Fibroblast of pulmonary artery (primary cell): ENCODE results near the gene LEPR.
"Not testable (repeated sequence)": the region's sequence is repeated elsewhere in the genome, so short reads cannot be mapped to it uniquely, and the experiment has no call there.

Experiments used
- DNase-seq: peaks from one replicate; pipeline ENCODE4 v3.0.0-alpha.2; 2010; ENCODE audit warnings: low read depth
- H3K4me3 ChIP-seq: replicated peaks from 2 replicates; pipeline ENCODE4 v1.5.1; 2011; ENCODE audit warnings: low read depth, mild to moderate bottlenecking, control low read depth, low read length, moderate library complexity
- TF ChIP-seq, protein P1 (sequence below): IDR thresholded peaks from 2 replicates; pipeline ENCODE4 v1.5.1; 2011; ENCODE audit warnings: mild to moderate bottlenecking, control low read depth, low read length, inconsistent platforms; ENCODE audit errors: missing control alignments

The LEPR gene

DNA sequence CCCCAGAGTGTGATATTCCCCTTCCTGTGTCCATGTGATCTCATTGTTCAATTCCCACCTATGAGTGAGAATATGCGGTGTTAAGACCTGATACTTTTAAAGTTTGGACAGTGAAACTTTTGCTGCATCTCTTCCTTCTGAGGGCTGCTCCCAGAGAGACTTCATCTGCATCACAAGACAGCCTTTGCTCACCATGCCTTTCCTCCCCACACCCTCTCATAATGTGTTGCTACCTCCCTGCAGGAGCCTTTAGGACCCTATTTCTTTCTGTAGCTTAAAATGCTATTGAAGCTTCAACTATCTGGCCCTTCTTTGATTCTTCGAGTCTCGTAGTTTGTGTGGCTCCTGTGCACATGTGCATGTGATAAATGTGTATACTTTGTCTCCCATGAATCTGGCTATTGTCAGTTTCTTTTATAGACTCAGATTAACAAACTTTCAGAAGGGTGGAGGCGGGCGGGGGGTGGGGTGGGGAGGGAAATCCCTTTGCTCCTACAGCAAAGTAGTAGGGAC is 23.7 kb downstream of the LEPR start:
- H3K4me3 ChIP-seq = no peak overlapping the region
- no peak for DNase-seq
- TF ChIP-seq, protein P1, sequence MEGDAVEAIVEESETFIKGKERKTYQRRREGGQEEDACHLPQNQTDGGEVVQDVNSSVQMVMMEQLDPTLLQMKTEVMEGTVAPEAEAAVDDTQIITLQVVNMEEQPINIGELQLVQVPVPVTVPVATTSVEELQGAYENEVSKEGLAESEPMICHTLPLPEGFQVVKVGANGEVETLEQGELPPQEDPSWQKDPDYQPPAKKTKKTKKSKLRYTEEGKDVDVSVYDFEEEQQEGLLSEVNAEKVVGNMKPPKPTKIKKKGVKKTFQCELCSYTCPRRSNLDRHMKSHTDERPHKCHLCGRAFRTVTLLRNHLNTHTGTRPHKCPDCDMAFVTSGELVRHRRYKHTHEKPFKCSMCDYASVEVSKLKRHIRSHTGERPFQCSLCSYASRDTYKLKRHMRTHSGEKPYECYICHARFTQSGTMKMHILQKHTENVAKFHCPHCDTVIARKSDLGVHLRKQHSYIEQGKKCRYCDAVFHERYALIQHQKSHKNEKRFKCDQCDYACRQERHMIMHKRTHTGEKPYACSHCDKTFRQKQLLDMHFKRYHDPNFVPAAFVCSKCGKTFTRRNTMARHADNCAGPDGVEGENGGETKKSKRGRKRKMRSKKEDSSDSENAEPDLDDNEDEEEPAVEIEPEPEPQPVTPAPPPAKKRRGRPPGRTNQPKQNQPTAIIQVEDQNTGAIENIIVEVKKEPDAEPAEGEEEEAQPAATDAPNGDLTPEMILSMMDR = no peak

DNA sequence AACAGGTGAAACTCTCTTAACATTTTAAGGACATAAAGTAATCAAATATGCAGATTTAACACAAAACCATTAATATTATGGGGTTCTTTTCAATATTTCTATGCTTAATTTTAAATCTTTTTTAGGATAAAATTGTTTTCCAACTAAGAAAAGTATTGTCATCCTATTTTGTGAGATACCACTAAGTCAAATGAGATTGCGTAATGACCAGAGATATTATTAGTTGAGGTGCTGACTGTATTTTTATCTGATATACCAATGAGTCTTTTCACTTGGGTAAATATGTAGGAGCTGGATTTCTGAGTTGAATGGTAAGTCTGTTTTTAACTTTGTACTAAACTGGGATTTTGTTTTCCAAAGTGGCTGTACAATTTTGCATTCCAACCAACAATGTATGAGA is 25.4 kb downstream of the LEPR start:
- TF ChIP-seq, protein P1 = no peak
- no peak overlapping the region for H3K4me3 ChIP-seq
- no peak for DNase-seq

DNA sequence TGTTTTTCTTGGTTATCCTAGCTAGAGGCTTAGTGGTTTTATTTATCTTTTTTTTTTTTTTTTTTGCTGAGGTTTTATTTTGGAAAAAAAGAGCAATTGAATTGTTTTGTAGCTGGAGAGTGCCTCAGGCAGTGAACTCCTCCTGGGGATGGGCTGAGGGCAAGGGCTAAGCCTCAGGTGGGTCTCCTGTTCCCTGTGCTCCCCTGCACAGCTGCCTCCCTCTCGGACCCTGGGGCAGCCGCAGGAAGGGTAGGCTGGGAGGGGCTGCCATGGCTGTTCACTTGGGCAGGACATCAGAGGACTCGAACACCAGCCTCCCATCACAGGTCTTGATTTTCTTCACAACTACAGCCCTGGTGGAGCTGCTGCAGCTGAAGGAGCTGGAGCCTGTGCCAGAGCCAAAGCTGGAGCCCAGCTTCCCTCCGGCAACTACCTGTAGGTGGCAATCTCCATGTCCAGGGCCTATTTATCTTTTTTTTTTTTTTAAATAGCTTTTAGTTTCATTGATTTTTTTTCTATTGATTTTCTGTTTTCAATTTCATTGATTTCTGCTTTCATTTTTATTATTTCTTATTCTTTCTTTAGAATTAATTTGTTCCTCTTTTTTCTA is 28.9 kb downstream of the LEPR start:
- no peak for DNase-seq
- no peak overlapping the region for H3K4me3 ChIP-seq
- TF ChIP-seq, protein P1 = no peak

DNA sequence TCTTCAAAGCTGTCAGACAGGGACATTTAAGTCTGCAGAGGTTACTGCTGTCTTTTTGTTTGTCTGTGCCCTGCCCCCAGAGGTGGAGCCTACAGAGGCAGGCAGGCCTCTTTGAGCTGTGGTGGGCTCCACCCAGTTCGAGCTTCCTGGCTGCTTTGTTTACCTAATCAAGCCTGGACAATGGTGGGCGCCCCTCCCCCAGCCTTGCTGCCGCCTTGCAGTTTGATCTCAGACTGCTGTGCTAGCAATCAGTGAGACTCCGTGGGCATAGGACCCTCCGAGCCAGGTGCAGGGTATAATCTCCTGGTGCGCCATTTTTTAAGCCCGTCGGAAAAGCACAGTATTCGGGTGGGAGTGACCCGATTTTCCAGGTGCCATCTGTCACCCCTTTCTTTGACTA is 35.2 kb downstream of the LEPR start:
- DNase-seq = not testable (repeated sequence)

DNA sequence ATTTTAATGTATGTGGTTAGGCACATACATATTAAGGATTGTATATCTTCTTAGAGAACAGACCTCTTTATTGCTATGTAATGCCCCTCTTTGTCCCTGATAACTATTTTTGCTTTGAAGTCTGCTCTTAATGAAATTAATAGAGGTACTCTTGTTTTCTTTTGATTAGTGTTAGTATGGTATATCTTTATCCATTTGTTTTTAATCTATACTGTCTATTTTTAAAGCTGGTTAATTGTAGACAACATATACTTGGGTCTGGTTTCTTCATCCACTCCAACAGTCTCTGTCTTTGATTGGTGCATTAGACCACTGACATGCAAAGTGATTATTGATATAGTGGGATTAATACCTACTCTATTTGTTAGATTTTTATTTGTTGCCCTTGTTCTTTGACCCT is 36.0 kb downstream of the LEPR start:
- no peak for DNase-seq
- H3K4me3 ChIP-seq = no peak overlapping the region
- TF ChIP-seq, protein P1 = no peak

More for the DNA sequence above, 35.2 kb downstream of the LEPR start:
- not testable (repeated sequence) for H3K4me3 ChIP-seq

DNA sequence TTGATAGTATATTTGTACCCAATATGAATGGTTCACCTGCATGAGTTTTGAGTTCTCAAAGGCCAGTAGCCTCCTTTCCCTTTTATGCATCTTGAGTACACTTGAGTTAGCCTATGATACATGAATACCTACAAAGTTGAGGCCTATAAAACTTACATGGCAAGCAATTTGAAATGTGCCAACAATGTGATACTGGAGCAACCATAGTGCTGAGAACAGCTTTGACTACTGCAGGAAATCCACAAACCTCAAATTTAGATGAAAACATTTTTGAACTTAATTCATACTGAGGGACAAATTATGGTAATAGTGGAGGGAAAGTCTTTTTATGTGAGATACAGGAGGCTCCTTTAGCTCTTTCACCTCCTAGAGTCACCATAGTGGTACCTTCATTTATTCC is 37.4 kb downstream of the LEPR start:
- TF ChIP-seq, protein P1 = no peak
- DNase-seq = no peak

DNA sequence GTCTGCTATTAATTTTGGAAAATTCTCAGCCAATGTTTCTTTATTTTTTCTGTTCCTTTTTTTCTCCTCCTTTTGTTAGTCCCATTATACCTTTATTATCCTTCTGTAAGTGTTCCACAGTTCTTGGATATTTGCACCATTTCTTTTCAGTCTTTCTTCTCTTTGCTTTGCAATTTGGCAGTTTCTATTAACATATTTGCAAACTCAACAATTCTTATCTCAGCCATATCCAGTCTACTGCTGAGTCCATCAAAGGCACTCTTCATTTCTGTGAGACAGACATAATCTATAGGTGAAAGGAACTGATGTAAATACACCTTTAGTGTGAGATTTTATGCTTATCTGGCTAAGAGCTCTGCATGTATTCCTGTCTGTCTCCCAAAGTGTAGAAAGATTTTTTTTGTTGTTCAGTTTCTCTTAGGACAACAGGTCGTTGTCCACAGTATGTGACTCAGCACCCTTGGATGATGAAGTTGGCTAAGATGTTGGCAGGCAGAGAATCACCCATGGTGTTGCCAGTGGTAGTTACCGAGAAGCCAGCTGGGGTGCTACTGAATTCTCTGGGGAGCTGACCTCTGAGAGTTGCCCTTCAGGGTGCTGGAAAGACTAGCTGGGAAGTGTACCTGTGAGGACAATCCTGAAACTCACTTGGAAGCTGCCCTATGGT is 38.4 kb downstream of the LEPR start:
- H3K4me3 ChIP-seq = no peak overlapping the region
- TF ChIP-seq, protein P1 = no peak
- peak; percentile 33 for DNase-seq

More for the DNA sequence above, 37.4 kb downstream of the LEPR start:
- no peak overlapping the region for H3K4me3 ChIP-seq
